Measurements from ENCODE around the gene PIGH. TPM values are rescaled to one million over a fixed set of nuclear protein-coding genes. Genes with fewer than 3 reads are reported as not detected.

PIGH gene
- total RNA-seq, 1 donor from 2014 or later = 11.3 TPM

DNA sequence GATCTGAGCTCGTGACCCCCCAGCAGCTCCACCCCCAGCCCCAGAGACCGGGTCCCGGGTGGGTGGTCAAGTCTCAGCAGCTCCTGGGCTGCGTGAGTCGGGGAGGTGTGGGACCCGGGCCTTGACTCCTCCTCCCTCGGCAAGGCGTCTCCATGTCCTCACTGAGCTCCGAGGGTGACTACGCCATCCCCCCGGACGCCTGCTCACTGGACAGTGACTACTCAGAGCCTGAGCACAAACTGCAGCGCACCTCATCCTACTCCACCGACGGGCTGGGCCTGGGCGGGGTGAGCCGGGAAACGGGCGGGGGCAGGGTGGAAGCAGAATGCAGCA lies 28.1 kb downstream of the PIGH start:
- no peak for FAIRE-seq
- no peaks in the 10 kb centered on the region for H3K36me3 ChIP-seq (ENCODE audit: insufficient read depth, low read length)

GRCh38 chr14:67571275-67571990 lies 28.6 kb downstream of the PIGH start:
- Mint-ChIP-seq H3K36me3 (ENCODE audit: low read depth, unreplicated experiment) (peaks cover 7% of the 10 kb centered on the region), H3K4me3 (ENCODE audit: unreplicated experiment) (no peak overlapping the region), H3K27ac (ENCODE audit: unreplicated experiment) (peak overlapping the region; percentile 22), H3K4me1 (ENCODE audit: low read depth, unreplicated experiment) (peaks cover 9% of the 10 kb centered on the region), H3K9me3 (ENCODE audit: unreplicated experiment) (peaks cover 3% of the 10 kb centered on the region), H3K27me3 (ENCODE audit: low read depth, unreplicated experiment) (no peaks in the 10 kb centered on the region)
- Histone ChIP-seq H3K4me2 (ENCODE audit: low read length) (no peak overlapping the region), H3K9me3 (ENCODE audit: insufficient read depth, low read depth, low read length) (no peaks in the 10 kb centered on the region), H3K36me3 (ENCODE audit: insufficient read depth, low read length) (no peaks in the 10 kb centered on the region), H3K79me2 (ENCODE audit: insufficient read depth, low read length) (no peaks in the 10 kb centered on the region), H3K4me3 (ENCODE audit: insufficient read depth, low read depth, low read length) (no peak overlapping the region), H3K4me1 (ENCODE audit: insufficient read depth, low read length) (no peaks in the 10 kb centered on the region), H3K9ac (ENCODE audit: low read length) (no peak overlapping the region), H4K20me1 (ENCODE audit: insufficient read depth, low read length) (no peaks in the 10 kb centered on the region), H3K27me3 (ENCODE audit: insufficient read depth, low read length) (no peaks in the 10 kb centered on the region), H3K27ac (ENCODE audit: low read depth, low read length) (no peak overlapping the region), H2AFZ (ENCODE audit: low read depth, low read length) (no peak overlapping the region)
- DNase-seq (ENCODE audit: low read depth) = peak; percentile 23
- FAIRE-seq = peak; percentile 17
- no peak for TF ChIP-seq EZH2 (IDR thresholded peaks at IDR 0.05; ENCODE audit: insufficient read depth, low read length)
- TF ChIP-seq, protein P1, sequence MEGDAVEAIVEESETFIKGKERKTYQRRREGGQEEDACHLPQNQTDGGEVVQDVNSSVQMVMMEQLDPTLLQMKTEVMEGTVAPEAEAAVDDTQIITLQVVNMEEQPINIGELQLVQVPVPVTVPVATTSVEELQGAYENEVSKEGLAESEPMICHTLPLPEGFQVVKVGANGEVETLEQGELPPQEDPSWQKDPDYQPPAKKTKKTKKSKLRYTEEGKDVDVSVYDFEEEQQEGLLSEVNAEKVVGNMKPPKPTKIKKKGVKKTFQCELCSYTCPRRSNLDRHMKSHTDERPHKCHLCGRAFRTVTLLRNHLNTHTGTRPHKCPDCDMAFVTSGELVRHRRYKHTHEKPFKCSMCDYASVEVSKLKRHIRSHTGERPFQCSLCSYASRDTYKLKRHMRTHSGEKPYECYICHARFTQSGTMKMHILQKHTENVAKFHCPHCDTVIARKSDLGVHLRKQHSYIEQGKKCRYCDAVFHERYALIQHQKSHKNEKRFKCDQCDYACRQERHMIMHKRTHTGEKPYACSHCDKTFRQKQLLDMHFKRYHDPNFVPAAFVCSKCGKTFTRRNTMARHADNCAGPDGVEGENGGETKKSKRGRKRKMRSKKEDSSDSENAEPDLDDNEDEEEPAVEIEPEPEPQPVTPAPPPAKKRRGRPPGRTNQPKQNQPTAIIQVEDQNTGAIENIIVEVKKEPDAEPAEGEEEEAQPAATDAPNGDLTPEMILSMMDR (IDR thresholded peaks at IDR 0.05; ENCODE audit: insufficient read depth, low read depth, low read length) = peak; percentile 82

More for the DNA sequence above, 28.1 kb downstream of the PIGH start:
- no peak overlapping the region for H3K27ac ChIP-seq (ENCODE audit: low read depth, low read length)
- no peak overlapping the region for H2AFZ ChIP-seq (ENCODE audit: low read depth, low read length)
- no peak for TF ChIP-seq EZH2 (IDR thresholded peaks at IDR 0.05; ENCODE audit: insufficient read depth, low read length)
- no peaks in the 10 kb centered on the region for H3K79me2 ChIP-seq (ENCODE audit: insufficient read depth, low read length)
- no peaks in the 10 kb centered on the region for H3K4me1 ChIP-seq (ENCODE audit: insufficient read depth, low read length)
- no peak overlapping the region for H3K27ac Mint-ChIP-seq (ENCODE audit: unreplicated experiment)
- H3K4me2 ChIP-seq (ENCODE audit: low read length) = no peak overlapping the region
- peaks cover 7% of the 10 kb centered on the region for H3K36me3 Mint-ChIP-seq (ENCODE audit: low read depth, unreplicated experiment)
- H3K9me3 ChIP-seq (ENCODE audit: insufficient read depth, low read depth, low read length) = no peaks in the 10 kb centered on the region
- H3K9ac ChIP-seq (ENCODE audit: low read length) = no peak overlapping the region
- DNase-seq (ENCODE audit: low read depth) = no peak
- H3K27me3 ChIP-seq (ENCODE audit: insufficient read depth, low read length) = no peaks in the 10 kb centered on the region
- H3K4me3 ChIP-seq (ENCODE audit: insufficient read depth, low read depth, low read length) = no peak overlapping the region
- H3K9me3 Mint-ChIP-seq (ENCODE audit: unreplicated experiment) = peaks cover 3% of the 10 kb centered on the region
- H4K20me1 ChIP-seq (ENCODE audit: insufficient read depth, low read length) = no peaks in the 10 kb centered on the region
- no peaks in the 10 kb centered on the region for H3K27me3 Mint-ChIP-seq (ENCODE audit: low read depth, unreplicated experiment)
- no peak overlapping the region for H3K4me3 Mint-ChIP-seq (ENCODE audit: unreplicated experiment)
- H3K4me1 Mint-ChIP-seq (ENCODE audit: low read depth, unreplicated experiment) = peaks cover 6% of the 10 kb centered on the region

GRCh38 chr14:67570453-67570852 lies 29.6 kb downstream of the PIGH start:
- Mint-ChIP-seq H3K27ac (ENCODE audit: unreplicated experiment) (no peak overlapping the region), H3K27me3 (ENCODE audit: low read depth, unreplicated experiment) (no peaks in the 10 kb centered on the region), H3K4me3 (ENCODE audit: unreplicated experiment) (no peak overlapping the region), H3K4me1 (ENCODE audit: low read depth, unreplicated experiment) (peaks cover 9% of the 10 kb centered on the region), H3K9me3 (ENCODE audit: unreplicated experiment) (peaks cover 3% of the 10 kb centered on the region), H3K36me3 (ENCODE audit: low read depth, unreplicated experiment) (peaks cover 5% of the 10 kb centered on the region)
- TF ChIP-seq, protein P1 (IDR thresholded peaks at IDR 0.05; ENCODE audit: insufficient read depth, low read depth, low read length) = no peak
- TF ChIP-seq EZH2 (IDR thresholded peaks at IDR 0.05; ENCODE audit: insufficient read depth, low read length) = no peak
- DNase-seq (ENCODE audit: low read depth) (no peak), FAIRE-seq (no peak)
- Histone ChIP-seq H4K20me1 (ENCODE audit: insufficient read depth, low read length) (no peaks in the 10 kb centered on the region), H3K9ac (ENCODE audit: low read length) (no peak overlapping the region), H3K79me2 (ENCODE audit: insufficient read depth, low read length) (no peaks in the 10 kb centered on the region), H3K27ac (ENCODE audit: low read depth, low read length) (no peak overlapping the region), H2AFZ (ENCODE audit: low read depth, low read length) (no peak overlapping the region), H3K4me2 (ENCODE audit: low read length) (no peak overlapping the region), H3K36me3 (ENCODE audit: insufficient read depth, low read length) (no peaks in the 10 kb centered on the region), H3K9me3 (ENCODE audit: insufficient read depth, low read depth, low read length) (no peaks in the 10 kb centered on the region), H3K4me1 (ENCODE audit: insufficient read depth, low read length) (no peaks in the 10 kb centered on the region), H3K4me3 (ENCODE audit: insufficient read depth, low read depth, low read length) (no peak overlapping the region), H3K27me3 (ENCODE audit: insufficient read depth, low read length) (no peaks in the 10 kb centered on the region)
